Adrenal gland (tissue), 5 donors: Measurements from ENCODE around the gene ANKS1B.

Experiments used
- POLR2A ChIP-seq, 2 donors: fragments of 450-650 bp; IDR thresholded peaks; one replicate each; pipeline ENCODE4 v1.6.1; 2017; ENCODE audit warnings: antibody characterized with exemption in 2 of 2, mild to moderate bottlenecking in 2 of 2, moderate library complexity in 1 of 2
- TF ChIP-seq, protein P1 (sequence below), 6 experiments: fragments of 450-650 bp in 4 of 6; fragments of 200-600 bp in 2 of 6; sonication (generic) in 1 of 6; IDR thresholded peaks; 1 replicate in 5 of 6; 2 replicates in 1 of 6; pipeline versions ENCODE4 v1.5.1 to v1.8.0; 2016 to 2021; ENCODE audit warnings: antibody characterized with exemption in 6 of 6, mild to moderate bottlenecking in 2 of 6, moderate library complexity in 1 of 6
- donor health status: DM: no; HTN: no; CAD: no.

DNA sequence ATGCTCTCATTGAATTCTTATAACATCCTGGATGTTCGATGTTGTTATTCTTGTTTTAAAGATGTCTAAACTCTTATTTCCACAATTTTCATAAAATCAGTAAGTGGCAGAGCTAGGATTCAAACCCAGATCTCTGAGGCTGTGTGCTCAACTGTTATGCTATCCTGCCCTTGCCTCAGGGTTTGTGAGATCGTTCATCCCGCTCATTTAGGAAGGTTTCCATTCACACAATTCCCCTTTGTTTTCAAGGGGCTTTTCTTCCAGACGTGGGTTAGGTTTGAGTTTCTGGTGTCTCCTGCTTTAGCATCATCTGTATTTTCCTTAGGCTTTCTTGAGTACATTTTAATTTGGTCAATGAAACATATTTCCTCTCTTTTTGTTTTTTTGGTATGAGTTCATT lies 1270.3 kb downstream of the ANKS1B start:
- TF ChIP-seq, protein P1, sequence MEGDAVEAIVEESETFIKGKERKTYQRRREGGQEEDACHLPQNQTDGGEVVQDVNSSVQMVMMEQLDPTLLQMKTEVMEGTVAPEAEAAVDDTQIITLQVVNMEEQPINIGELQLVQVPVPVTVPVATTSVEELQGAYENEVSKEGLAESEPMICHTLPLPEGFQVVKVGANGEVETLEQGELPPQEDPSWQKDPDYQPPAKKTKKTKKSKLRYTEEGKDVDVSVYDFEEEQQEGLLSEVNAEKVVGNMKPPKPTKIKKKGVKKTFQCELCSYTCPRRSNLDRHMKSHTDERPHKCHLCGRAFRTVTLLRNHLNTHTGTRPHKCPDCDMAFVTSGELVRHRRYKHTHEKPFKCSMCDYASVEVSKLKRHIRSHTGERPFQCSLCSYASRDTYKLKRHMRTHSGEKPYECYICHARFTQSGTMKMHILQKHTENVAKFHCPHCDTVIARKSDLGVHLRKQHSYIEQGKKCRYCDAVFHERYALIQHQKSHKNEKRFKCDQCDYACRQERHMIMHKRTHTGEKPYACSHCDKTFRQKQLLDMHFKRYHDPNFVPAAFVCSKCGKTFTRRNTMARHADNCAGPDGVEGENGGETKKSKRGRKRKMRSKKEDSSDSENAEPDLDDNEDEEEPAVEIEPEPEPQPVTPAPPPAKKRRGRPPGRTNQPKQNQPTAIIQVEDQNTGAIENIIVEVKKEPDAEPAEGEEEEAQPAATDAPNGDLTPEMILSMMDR (IDR thresholded peaks at IDR 0.05), result no peak
- no peak for TF ChIP-seq POLR2A (IDR thresholded peaks at IDR 0.05)
